Measurements from ENCODE around the gene PCDHB11.
"Not testable (repeated sequence)": the region's sequence is repeated elsewhere in the genome, so short reads cannot be mapped to it uniquely, and the experiment has no call there.

PCDHB11 gene

GRCh38 chr5:141241496-141241895, 42.1 kb downstream of the PCDHB11 start:
- no peak for DNase-seq (ENCODE audit: low spot score)

- DNase-seq (ENCODE audit: low spot score), result peak; percentile 45
These were observed 45.9 kb downstream of the PCDHB11 start, which contains the start of gene PCDHB15 for GRCh38 chr5:141245250-141245717. TSS of gene PCDHB15 (plus strand) at chr5:141245395. CDS start at chr5:141245579, 184 bp downstream.

GRCh38 chr5:141246971-141247370, 47.5 kb downstream of the PCDHB11 start:
- DNase-seq (ENCODE audit: low spot score), result not testable (repeated sequence)

- DNase-seq (ENCODE audit: low spot score), result not testable (repeated sequence)
These were observed 48.0 kb downstream of the PCDHB11 start for GRCh38 chr5:141247434-141247833.

GRCh38 chr5:141250576-141250975, 51.1 kb downstream of the PCDHB11 start:
- DNase-seq (ENCODE audit: low spot score), result no peak

Measured in cerebellar cortex (tissue), 1 donor.